Trophoblast cell (in vitro differentiated cells and primary cell): ENCODE data around the gene NT5DC1.

ENCODE experiments used
- DNase-seq, 2 donors: peaks; one replicate each; pipeline ENCODE4 v3.0.0-alpha.2; 2016
- H2AFZ ChIP-seq: 2 replicates; pipeline ENCODE4 v1.6.1; 2013; ENCODE audit warnings: low read length, moderate library complexity, mild to moderate bottlenecking; ENCODE audit not compliant: insufficient read depth, poor library complexity
- H2AK5ac ChIP-seq: 2 replicates; pipeline ENCODE4 v1.6.1; 2013; ENCODE audit warnings: mild to moderate bottlenecking, low read length
- H2BK120ac ChIP-seq: 2 replicates; pipeline ENCODE4 v1.6.1; 2013; ENCODE audit warnings: low read length, mild to moderate bottlenecking, moderate library complexity; ENCODE audit not compliant: insufficient read depth, poor library complexity
- H2BK12ac ChIP-seq: 2 replicates; pipeline ENCODE4 v1.6.1; 2013; ENCODE audit warnings: mild to moderate bottlenecking, low read length, moderate library complexity
- H2BK5ac ChIP-seq: 2 replicates; pipeline ENCODE4 v1.6.1; 2013; ENCODE audit warnings: low read length, low read depth, moderate library complexity, mild to moderate bottlenecking; ENCODE audit not compliant: poor library complexity
- H3K14ac ChIP-seq: 2 replicates; pipeline ENCODE4 v1.6.1; 2013; ENCODE audit warnings: mild to moderate bottlenecking, low read length
- H3K18ac ChIP-seq: 2 replicates; pipeline ENCODE4 v1.6.1; 2013; ENCODE audit warnings: mild to moderate bottlenecking, low read length
- H3K23ac ChIP-seq: 2 replicates; pipeline ENCODE4 v1.6.1; 2013; ENCODE audit warnings: low read length
- H3K27ac ChIP-seq: 2 replicates; pipeline ENCODE4 v1.5.1; 2013; ENCODE audit warnings: low read depth, mild to moderate bottlenecking, inconsistent platforms, low read length, moderate library complexity
- H3K27me3 ChIP-seq: 2 replicates; pipeline ENCODE4 v1.6.1; 2013; ENCODE audit warnings: inconsistent platforms, mild to moderate bottlenecking, low read length, moderate library complexity; ENCODE audit not compliant: insufficient read depth
- H3K36me3 ChIP-seq, 2 experiments: 1 replicate in 1 of 2; 2 replicates in 1 of 2; pipeline ENCODE4 v1.6.1; 2013; ENCODE audit warnings: low read length in 2 of 2, mild to moderate bottlenecking in 2 of 2, moderate library complexity in 1 of 2; ENCODE audit not compliant: insufficient read depth in 2 of 2, control insufficient read depth in 1 of 2
- H3K4ac ChIP-seq: 2 replicates; pipeline ENCODE4 v1.6.1; 2013; ENCODE audit warnings: low read depth, mild to moderate bottlenecking, low read length, moderate library complexity
- H3K4me1 ChIP-seq, 2 experiments: 1 replicate in 1 of 2; 2 replicates in 1 of 2; pipeline ENCODE4 v1.6.1; 2013; ENCODE audit warnings: low read length in 2 of 2, mild to moderate bottlenecking in 2 of 2, moderate library complexity in 1 of 2; ENCODE audit not compliant: insufficient read depth in 2 of 2, control insufficient read depth in 1 of 2
- H3K4me2 ChIP-seq: 2 replicates; pipeline ENCODE4 v1.6.1; 2013; ENCODE audit warnings: inconsistent platforms, mild to moderate bottlenecking, low read length, moderate library complexity
- H3K4me3 ChIP-seq: 2 replicates; pipeline ENCODE4 v1.5.1; 2013; ENCODE audit warnings: mild to moderate bottlenecking, low read depth, low read length, inconsistent platforms
- H3K79me1 ChIP-seq: one replicate; pipeline ENCODE4 v1.6.1; 2013; ENCODE audit warnings: low read length
- H3K79me2 ChIP-seq: 2 replicates; pipeline ENCODE4 v1.6.1; 2013; ENCODE audit warnings: low read length, mild to moderate bottlenecking; ENCODE audit not compliant: control insufficient read depth, insufficient read depth, poor library complexity
- H3K9ac ChIP-seq: 2 replicates; pipeline ENCODE4 v1.6.1; 2013; ENCODE audit warnings: mild to moderate bottlenecking, low read length
- H3K9me3 ChIP-seq: 2 replicates; pipeline ENCODE4 v1.6.1; 2013; ENCODE audit warnings: low read depth, mild to moderate bottlenecking, control low read depth, inconsistent platforms, low read length; ENCODE audit not compliant: insufficient read depth
- H4K12ac ChIP-seq: 2 replicates; pipeline ENCODE4 v1.6.1; 2013; ENCODE audit warnings: low read depth, mild to moderate bottlenecking, low read length, moderate library complexity
- H4K8ac ChIP-seq: 2 replicates; pipeline ENCODE4 v1.6.1; 2013; ENCODE audit warnings: low read depth, mild to moderate bottlenecking, low read length, moderate library complexity
- H4K91ac ChIP-seq: one replicate; pipeline ENCODE4 v1.6.1; 2013; ENCODE audit warnings: low read depth, mild to moderate bottlenecking, low read length, moderate library complexity
- WGBS: extraction: QIAGEN DNeasy Blood & Tissue Kit; methylation state at CpG from one replicate; pipeline ENCODE4 v1.1.7; 2013; ENCODE audit warnings: missing lambda C conversion rate; ENCODE audit not compliant: insufficient read length, insufficient coverage; ENCODE audit errors: extremely low coverage; 5-methylcytosine and 5-hydroxymethylcytosine counted together

Gene NT5DC1

DNA sequence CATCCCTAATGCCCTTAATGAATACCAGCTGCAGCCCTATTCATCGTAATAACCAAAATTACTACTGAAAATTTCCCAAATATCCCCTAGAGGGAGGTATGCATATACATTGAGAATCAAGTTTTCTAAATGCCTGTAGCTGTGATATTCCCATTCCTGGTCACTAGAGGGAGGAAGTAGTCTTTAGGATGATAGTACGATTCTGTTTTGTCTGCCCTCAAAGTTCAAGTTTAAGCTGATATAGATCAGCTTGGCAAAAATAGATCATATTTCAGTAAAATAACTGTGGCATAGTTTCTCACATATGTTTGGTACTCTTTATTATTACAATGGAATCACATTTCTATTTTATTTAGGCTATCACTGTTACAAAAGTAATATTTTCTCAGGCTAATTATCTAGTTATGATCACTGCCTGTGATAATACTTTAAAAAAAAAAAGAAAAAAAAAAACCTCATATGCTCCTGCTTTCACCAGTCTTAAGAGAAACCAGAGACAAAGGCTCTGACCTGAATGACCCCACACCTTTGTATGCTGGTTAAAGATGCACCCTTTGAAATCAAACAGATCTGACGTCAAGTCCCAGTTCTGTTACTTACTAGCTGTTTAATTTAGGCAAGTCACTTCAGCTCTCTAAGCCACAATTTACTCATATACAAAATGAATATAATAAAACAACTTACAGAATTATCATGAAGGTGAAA, 168.1 kb downstream of the NT5DC1 start:
- peaks cover 0 to 4% of the 10 kb centered on the region in 2 experiments for H3K36me3 ChIP-seq
- no peak overlapping the region for H4K8ac ChIP-seq
- no peak overlapping the region for H2BK12ac ChIP-seq
- no peak overlapping the region for H4K91ac ChIP-seq
- no CpG with 5 or more reads among the region's 3 CpGs for WGBS
- H3K27ac ChIP-seq = no peak overlapping the region
- H3K9ac ChIP-seq = no peak overlapping the region
- H3K79me1 ChIP-seq = no peaks in the 10 kb centered on the region
- DNase-seq = peak in 1 of 2 donors; percentile 92
- H3K4ac ChIP-seq = no peak overlapping the region
- no peak overlapping the region for H4K12ac ChIP-seq
- H3K18ac ChIP-seq = no peak overlapping the region
- no peak overlapping the region for H3K4me3 ChIP-seq
- no peaks in the 10 kb centered on the region for H3K9me3 ChIP-seq
- H2BK5ac ChIP-seq = no peak overlapping the region
- H2AK5ac ChIP-seq = no peak overlapping the region
- H3K27me3 ChIP-seq = no peaks in the 10 kb centered on the region
- no peak overlapping the region for H3K23ac ChIP-seq
- no peak overlapping the region for H3K4me2 ChIP-seq
- no peak overlapping the region for H2BK120ac ChIP-seq
- H3K14ac ChIP-seq = no peak overlapping the region
- no peaks in the 10 kb centered on the region for H3K4me1 ChIP-seq
- H3K79me2 ChIP-seq = no peaks in the 10 kb centered on the region
- H2AFZ ChIP-seq = no peak overlapping the region

DNA sequence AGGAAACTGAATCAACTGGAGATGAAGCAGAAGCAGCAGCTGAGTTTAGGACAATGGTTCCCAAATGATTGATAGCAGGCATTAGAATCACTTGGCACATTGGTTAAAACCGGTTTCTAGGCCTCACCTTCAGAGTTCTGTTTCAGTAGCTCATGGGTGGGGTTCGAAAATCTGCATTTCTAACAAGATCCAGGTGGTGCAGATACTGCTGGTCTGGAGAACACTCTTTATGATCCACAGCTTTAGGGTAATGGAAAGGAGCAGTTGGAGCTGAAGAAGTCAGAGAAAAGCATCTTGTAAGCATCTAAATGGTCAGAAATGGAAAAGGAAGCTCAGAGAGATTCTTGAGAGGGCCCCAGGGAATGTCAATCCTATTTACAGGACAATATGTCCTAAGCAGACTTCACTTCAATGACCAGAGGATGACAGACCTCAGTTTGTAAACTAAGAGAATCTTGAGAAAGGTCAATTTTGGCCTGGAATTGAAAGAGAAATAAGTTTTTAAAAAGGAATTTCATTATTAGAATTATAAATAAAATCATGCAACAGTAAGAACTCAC, 170.6 kb downstream of the NT5DC1 start:
- H3K79me2 ChIP-seq = no peaks in the 10 kb centered on the region
- H3K14ac ChIP-seq = no peak overlapping the region
- no peak overlapping the region for H2BK5ac ChIP-seq

DNA sequence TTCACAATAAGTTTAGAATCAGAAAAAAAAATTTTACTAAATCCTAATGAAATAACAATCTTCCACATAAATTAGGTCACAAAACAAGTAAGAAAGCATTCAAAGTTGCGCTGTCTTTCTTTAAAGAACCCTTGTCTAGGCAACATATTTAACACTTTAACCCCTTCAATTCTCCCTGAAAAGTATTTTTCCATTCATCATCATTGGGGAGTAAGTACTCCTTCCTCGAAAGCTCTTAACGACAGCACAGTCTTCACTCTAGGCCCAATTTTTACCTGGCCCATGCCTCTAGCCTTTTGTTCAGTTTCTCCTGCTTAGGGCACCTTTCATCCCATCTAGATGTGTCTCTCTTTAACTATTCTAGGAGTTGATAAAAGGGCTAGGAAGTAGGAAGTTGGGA, 176.5 kb downstream of the NT5DC1 start:
- Histone ChIP-seq H2AFZ (no peak overlapping the region), H3K4me3 (no peak overlapping the region), H3K23ac (no peak overlapping the region), H3K14ac (no peak overlapping the region), H3K27ac (no peak overlapping the region), H3K79me1 (peaks cover 7% of the 10 kb centered on the region), H4K12ac (no peak overlapping the region), H3K27me3 (no peaks in the 10 kb centered on the region), H3K9me3 (no peaks in the 10 kb centered on the region), H3K4me2 (peak overlapping the region; percentile 45), H4K8ac (no peak overlapping the region), H2BK12ac (no peak overlapping the region), H3K9ac (no peak overlapping the region), H3K18ac (no peak overlapping the region), H2BK120ac (no peak overlapping the region), H4K91ac (no peak overlapping the region), H2AK5ac (no peak overlapping the region), H3K4ac (peak overlapping the region; percentile 59), H3K79me2 (peaks cover 15% of the 10 kb centered on the region), H2BK5ac (no peak overlapping the region), H3K36me3 (peaks cover 3 to 12% of the 10 kb centered on the region in 2 experiments), H3K4me1 (peaks cover 12 to 14% of the 10 kb centered on the region in 2 experiments)
- DNase-seq = no peak
- WGBS = no CpG with 5 or more reads among the region's 3 CpGs

More for the DNA sequence above, 170.6 kb downstream of the NT5DC1 start:
- H2AK5ac ChIP-seq = no peak overlapping the region
- no peak overlapping the region for H3K9ac ChIP-seq
- no peak overlapping the region for H4K12ac ChIP-seq
- H3K79me1 ChIP-seq = no peaks in the 10 kb centered on the region
- DNase-seq = no peak
- no peaks in the 10 kb centered on the region for H3K4me1 ChIP-seq
- no peak overlapping the region for H3K4me3 ChIP-seq
- no peak overlapping the region for H3K4me2 ChIP-seq
- H2AFZ ChIP-seq = no peak overlapping the region
- H3K23ac ChIP-seq = no peak overlapping the region
- H2BK12ac ChIP-seq = no peak overlapping the region
- peaks cover 3 to 6% of the 10 kb centered on the region in 2 experiments for H3K36me3 ChIP-seq
- no peak overlapping the region for H3K4ac ChIP-seq
- no peak overlapping the region for H4K91ac ChIP-seq
- H4K8ac ChIP-seq = no peak overlapping the region
- WGBS = no CpG with 5 or more reads among the region's 2 CpGs
- no peak overlapping the region for H3K18ac ChIP-seq
- H2BK120ac ChIP-seq = no peak overlapping the region
- no peaks in the 10 kb centered on the region for H3K27me3 ChIP-seq
- no peak overlapping the region for H3K27ac ChIP-seq
- H3K9me3 ChIP-seq = no peaks in the 10 kb centered on the region

DNA sequence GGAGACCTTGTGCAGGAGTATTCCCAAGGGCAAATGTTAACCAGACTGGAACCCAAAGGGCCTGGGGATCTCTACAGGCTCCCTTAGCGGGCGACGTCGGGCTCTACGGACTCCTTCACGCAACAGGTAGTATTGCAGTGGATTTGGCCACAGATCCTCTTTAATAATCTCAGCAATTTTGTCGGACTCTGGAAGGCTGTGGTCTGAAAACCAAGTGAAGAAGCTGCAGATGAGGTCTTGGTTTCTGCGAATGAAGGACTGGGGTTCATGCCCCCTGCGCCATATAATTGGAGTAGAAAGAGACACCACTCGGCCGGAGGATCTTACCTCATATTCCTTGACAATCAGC, 177.8 kb downstream of the NT5DC1 start:
- WGBS = no CpG with 5 or more reads among the region's 11 CpGs
- Histone ChIP-seq H3K9ac (no peak overlapping the region), H4K12ac (no peak overlapping the region), H3K9me3 (no peaks in the 10 kb centered on the region), H3K23ac (no peak overlapping the region), H3K4ac (peak overlapping the region; percentile 19), H3K4me2 (peak overlapping the region; percentile 65), H3K36me3 (peaks cover 3 to 10% of the 10 kb centered on the region in 2 experiments), H3K27ac (no peak overlapping the region), H3K79me1 (peaks cover 7% of the 10 kb centered on the region), H2BK5ac (no peak overlapping the region), H3K79me2 (peaks cover 15% of the 10 kb centered on the region), H3K4me3 (no peak overlapping the region), H4K91ac (no peak overlapping the region), H3K4me1 (peaks cover 12 to 14% of the 10 kb centered on the region in 2 experiments), H3K14ac (no peak overlapping the region), H3K27me3 (no peaks in the 10 kb centered on the region), H2BK120ac (no peak overlapping the region), H2AFZ (no peak overlapping the region), H2AK5ac (no peak overlapping the region), H2BK12ac (no peak overlapping the region), H3K18ac (no peak overlapping the region), H4K8ac (no peak overlapping the region)
- no peak for DNase-seq
